Activated CD8-positive, alpha-beta T cell treated with anti-CD3 and anti-CD28 coated beads for 36 hours (primary cell): Measurements from ENCODE around the gene KAZN. TPM values are rescaled to one million over a fixed set of nuclear protein-coding genes. Genes with fewer than 3 reads are reported as not detected.

Experiments
- ATAC-seq: fragments of 200-7000 bp; cut with Tn5 transposase; one replicate; pipeline ENCODE4 v1.10.0; 2021; ENCODE audit warnings: mild to moderate bottlenecking, moderate library complexity
- CTCF ChIA-PET: fragments of 350-600 bp; sonication (Branson Sonifier 250); formaldehyde crosslinking; loops from one replicate; lab custom pipeline; 2021; ENCODE audit warnings: antibody characterized with exemption; lab: Charles Lee
- POLR2A ChIA-PET: fragments of 350-600 bp; sonication (Branson Sonifier 250); formaldehyde crosslinking; loops from one replicate; lab custom pipeline; 2021; ENCODE audit warnings: antibody characterized with exemption; lab: Charles Lee
- DNase-seq: peaks from one replicate; pipeline ENCODE4 v3.0.0-alpha.2; 2020
- H3K27ac Mint-ChIP-seq: one replicate; pipeline ENCODE4 v1.8.0; 2021; ENCODE audit warnings: mild to moderate bottlenecking, mixed read lengths
- H3K27me3 Mint-ChIP-seq: one replicate; pipeline ENCODE4 v1.8.0; 2021; ENCODE audit warnings: mixed read lengths
- H3K36me3 Mint-ChIP-seq: one replicate; pipeline ENCODE4 v1.8.0; 2021; ENCODE audit warnings: low read depth, mixed read lengths
- H3K4me1 Mint-ChIP-seq: one replicate; pipeline ENCODE4 v1.8.0; 2021; ENCODE audit warnings: low read depth, mixed read lengths
- H3K4me3 Mint-ChIP-seq: one replicate; pipeline ENCODE4 v1.8.0; 2021; ENCODE audit warnings: mild to moderate bottlenecking, moderate library complexity, mixed read lengths
- H3K9me3 Mint-ChIP-seq: one replicate; pipeline ENCODE4 v1.8.0; 2021; ENCODE audit warnings: mixed read lengths
- intact Hi-C: fragments of 100-400 bp; cut with micrococcal nuclease; formaldehyde crosslinking; loops from one replicate; pipeline ENCODE4 v1.10.0; 2022
- total RNA-seq, 2 experiments: library from RNA; stranded (reverse); gene quantifications; one replicate each; pipeline ENCODE4 v1.2.3, GENCODE V29; 2021
- TF ChIP-seq, protein P1 (sequence below): fragments of 200-600 bp; IDR thresholded peaks from one replicate; pipeline ENCODE4 v1.8.0; 2022; ENCODE audit warnings: antibody characterized with exemption, mild to moderate bottlenecking

The KAZN gene
- total RNA-seq, 2 experiments from 2014 or later, result 1.7 to 1.9 TPM

DNA sequence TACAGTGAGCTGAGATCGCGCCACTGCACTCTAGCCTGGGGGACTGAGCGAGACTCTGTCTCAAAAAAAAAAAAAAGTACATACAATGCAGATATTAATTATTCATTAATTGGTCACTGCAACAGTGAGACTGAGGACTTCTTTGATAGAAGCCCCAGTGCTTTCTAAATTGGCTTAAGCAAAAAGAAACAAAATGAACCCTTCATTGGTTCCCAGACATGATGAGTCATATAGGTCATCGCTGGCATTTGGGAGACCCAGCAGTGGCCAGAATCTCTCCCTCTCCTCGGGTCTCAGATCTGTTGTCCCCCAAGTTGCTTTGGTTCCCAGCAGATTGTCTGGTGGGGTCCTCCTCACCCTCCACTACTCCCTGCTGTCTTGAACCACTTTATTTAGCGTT lies 144.9 kb downstream of the KAZN start:
- Mint-ChIP-seq H3K36me3 (no peaks in the 10 kb centered on the region), H3K4me3 (no peak overlapping the region), H3K9me3 (no peaks in the 10 kb centered on the region), H3K27ac (no peak overlapping the region), H3K27me3 (peaks cover 20% of the 10 kb centered on the region), H3K4me1 (no peaks in the 10 kb centered on the region)
- no peak for DNase-seq
- TF ChIP-seq, protein P1, sequence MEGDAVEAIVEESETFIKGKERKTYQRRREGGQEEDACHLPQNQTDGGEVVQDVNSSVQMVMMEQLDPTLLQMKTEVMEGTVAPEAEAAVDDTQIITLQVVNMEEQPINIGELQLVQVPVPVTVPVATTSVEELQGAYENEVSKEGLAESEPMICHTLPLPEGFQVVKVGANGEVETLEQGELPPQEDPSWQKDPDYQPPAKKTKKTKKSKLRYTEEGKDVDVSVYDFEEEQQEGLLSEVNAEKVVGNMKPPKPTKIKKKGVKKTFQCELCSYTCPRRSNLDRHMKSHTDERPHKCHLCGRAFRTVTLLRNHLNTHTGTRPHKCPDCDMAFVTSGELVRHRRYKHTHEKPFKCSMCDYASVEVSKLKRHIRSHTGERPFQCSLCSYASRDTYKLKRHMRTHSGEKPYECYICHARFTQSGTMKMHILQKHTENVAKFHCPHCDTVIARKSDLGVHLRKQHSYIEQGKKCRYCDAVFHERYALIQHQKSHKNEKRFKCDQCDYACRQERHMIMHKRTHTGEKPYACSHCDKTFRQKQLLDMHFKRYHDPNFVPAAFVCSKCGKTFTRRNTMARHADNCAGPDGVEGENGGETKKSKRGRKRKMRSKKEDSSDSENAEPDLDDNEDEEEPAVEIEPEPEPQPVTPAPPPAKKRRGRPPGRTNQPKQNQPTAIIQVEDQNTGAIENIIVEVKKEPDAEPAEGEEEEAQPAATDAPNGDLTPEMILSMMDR, result no peak
- intact Hi-C loops, result no loop called here
- ATAC-seq, result no peak
- POLR2A ChIA-PET, result no interaction called here
- CTCF ChIA-PET, result no interaction called here

DNA sequence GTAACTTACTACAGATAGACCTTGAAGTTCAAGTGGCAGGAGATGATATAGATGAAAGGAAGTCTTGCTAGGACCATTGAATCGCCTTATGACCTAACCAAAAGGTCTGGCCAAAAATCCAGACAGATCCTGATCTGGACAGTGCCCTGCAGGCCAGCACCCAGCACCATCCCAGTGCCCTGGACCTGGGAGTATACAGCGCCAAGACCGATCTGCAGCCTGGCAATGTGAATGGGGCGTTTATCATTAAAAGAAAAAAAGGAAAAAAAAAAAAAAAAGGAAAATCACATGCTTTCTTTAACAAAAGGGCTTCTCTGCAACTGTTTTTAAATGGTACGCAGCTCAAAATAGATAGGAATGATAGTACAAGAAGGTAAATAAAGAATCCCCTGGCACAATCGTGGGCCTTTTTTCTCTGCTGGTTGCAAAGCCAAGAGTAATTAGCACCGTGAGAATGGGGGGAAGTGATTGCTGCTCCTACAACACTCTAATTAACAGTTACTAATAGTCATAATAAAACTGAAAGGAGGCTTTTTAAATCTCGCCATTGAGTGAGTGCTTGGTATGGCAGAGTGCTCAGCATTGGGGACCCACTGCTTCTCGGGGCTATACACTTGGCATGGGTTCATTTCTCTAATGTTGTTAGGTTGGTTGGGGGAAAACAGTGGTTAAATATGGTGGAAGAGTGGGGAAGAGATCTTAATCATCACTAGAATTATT lies 146.7 kb downstream of the KAZN start:
- no peaks in the 10 kb centered on the region for H3K4me1 Mint-ChIP-seq
- no peak overlapping the region for H3K27ac Mint-ChIP-seq
- CTCF ChIA-PET, result no interaction called here

DNA sequence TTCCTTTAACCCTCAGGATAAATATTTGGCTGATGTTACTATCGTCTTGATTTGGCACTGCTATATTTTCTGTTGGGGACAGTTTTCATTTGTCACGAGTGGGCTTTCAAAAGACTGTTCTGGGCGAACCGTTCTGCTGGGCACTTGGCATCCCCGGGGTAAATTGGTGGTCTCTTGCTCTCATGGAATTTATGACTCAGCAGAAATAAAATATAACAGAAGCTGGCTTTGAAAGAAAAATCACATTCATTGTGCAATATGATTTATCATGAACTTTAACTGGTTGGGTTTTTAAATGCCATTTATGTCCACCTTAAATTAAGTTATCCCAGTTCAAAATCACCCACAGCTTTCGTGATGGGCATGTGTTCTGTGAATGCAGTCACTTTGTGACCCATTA lies 147.3 kb downstream of the KAZN start:
- POLR2A ChIA-PET, result no interaction called here
- TF ChIP-seq, protein P1, result no peak
- Mint-ChIP-seq H3K4me3 (no peak overlapping the region), H3K27ac (no peak overlapping the region), H3K27me3 (peaks cover 12% of the 10 kb centered on the region), H3K4me1 (no peaks in the 10 kb centered on the region), H3K36me3 (no peaks in the 10 kb centered on the region), H3K9me3 (no peaks in the 10 kb centered on the region)
- intact Hi-C loops, result no loop called here
- no peak for DNase-seq
- ATAC-seq, result no peak
- CTCF ChIA-PET, result no interaction called here

More for the DNA sequence above, 146.7 kb downstream of the KAZN start:
- Mint-ChIP-seq H3K27me3 (peaks cover 17% of the 10 kb centered on the region), H3K36me3 (no peaks in the 10 kb centered on the region), H3K4me3 (no peak overlapping the region), H3K9me3 (no peaks in the 10 kb centered on the region)
- ATAC-seq (no peak), DNase-seq (no peak)
- POLR2A ChIA-PET, result no interaction called here
- intact Hi-C loops, result no loop called here
- TF ChIP-seq, protein P1, result no peak

DNA sequence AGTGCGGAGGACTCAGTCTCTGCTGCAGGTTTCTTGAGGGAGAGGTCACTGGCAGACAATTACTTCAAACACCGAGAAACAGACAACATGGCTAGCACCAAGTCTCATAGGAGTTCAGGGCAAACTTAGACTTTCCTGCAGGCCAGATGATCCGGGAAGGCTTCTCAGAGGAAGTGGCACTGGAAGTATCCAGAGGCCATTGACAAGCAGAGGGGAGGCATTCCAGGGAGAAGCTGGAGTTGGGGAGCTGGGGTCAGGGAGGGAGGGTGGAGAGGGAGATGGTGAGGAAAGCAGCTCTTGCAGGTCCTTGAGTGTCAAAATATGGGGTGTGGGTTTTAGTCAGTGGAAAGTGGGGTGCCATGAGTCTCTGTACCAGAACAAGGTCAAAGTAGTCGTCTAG lies 147.9 kb downstream of the KAZN start:
- H3K36me3 Mint-ChIP-seq, result no peaks in the 10 kb centered on the region
- H3K27ac Mint-ChIP-seq, result no peak overlapping the region
- POLR2A ChIA-PET, result no interaction called here
- H3K9me3 Mint-ChIP-seq, result no peaks in the 10 kb centered on the region
- TF ChIP-seq, protein P1, result no peak
- no peaks in the 10 kb centered on the region for H3K4me1 Mint-ChIP-seq
- DNase-seq, result no peak
- no peak overlapping the region for H3K4me3 Mint-ChIP-seq
- H3K27me3 Mint-ChIP-seq, result peaks cover 5% of the 10 kb centered on the region
- intact Hi-C loops, result no loop called here
- CTCF ChIA-PET, result no interaction called here
- no peak for ATAC-seq

DNA sequence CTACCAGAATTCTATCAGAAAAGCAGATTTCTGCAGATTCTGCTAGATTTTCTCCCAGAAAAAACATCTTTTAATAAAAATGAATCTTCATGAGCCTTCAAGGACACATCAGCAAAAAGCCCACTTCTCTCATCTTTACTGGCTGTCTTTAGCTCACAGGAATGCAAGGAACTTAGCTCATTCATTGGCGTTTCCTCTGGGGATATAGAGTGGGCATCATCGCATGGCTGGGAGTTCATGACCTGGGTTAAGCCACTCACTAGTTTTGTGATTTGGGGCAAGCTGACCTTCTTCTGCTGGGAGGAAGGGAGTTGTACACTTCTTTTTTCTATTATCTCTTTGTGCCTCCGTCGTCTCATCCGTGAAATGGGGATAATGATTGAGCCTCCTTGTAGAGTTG lies 149.7 kb downstream of the KAZN start:
- H3K4me3 Mint-ChIP-seq, result no peak overlapping the region
- CTCF ChIA-PET, result no interaction called here

More for the DNA sequence above, 149.7 kb downstream of the KAZN start:
- ATAC-seq (no peak), DNase-seq (no peak)
- POLR2A ChIA-PET, result interaction anchor here (0.5 kb wide), 1 partner anchor 47 kb away, joined by 3 read pairs; no protein-coding TSS in a partner anchor
- intact Hi-C loops, result no loop called here
- Mint-ChIP-seq H3K27me3 (peaks cover 1% of the 10 kb centered on the region), H3K4me1 (no peaks in the 10 kb centered on the region), H3K36me3 (no peaks in the 10 kb centered on the region), H3K27ac (no peak overlapping the region), H3K9me3 (no peaks in the 10 kb centered on the region)
- TF ChIP-seq, protein P1, result no peak
